Putamen (tissue), 1 donor: ENCODE measurements around the gene PHGDH.
"Not testable (repeated sequence)": the region's sequence is repeated elsewhere in the genome, so short reads cannot be mapped to it uniquely, and the experiment has no call there.

Source experiments
- DNase-seq: peaks from one replicate; pipeline ENCODE4 v3.0.0-alpha.2; 2016; ENCODE audit warnings: low spot score

PHGDH gene

DNA sequence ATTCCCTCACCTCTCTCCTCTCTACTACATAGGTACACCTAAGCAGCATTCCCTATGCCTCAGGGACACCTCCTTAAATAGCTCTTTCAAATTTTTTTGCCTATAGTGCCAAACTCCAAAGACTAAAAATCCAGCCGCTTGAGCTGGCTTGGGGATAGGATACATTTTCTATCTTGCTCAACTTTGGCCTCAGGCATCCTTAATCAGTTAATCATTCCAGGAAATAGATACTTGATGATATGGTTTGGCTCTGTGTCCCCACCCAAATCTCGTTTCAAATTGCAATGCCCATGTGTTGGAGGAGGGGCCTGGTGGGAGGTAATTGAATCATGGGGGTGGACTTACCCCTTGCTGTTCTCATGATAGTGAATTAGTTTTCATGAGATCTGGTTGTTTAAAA, 11.4 kb upstream of the PHGDH start:
- DNase-seq: no peak

DNA sequence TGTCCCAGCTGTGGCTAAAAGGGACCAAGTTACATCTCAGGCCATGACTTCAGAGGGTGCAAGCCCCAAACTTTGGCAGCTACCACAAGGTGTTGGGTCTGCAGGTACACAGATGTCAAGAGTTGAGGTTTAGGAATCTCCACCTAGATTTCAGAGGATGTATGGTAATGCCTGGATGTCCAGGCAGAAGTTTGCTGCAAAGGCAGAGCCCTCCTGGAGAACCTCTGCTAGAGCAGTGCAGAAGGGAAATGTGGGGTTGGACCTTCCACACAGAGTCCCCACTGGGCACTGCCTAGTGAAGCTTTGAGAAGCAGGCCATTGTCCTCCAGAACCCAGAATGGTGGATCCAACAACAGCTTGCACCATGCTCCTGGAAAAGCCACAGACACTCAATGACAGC, 10.1 kb upstream of the PHGDH start:
- no peak for DNase-seq

DNA sequence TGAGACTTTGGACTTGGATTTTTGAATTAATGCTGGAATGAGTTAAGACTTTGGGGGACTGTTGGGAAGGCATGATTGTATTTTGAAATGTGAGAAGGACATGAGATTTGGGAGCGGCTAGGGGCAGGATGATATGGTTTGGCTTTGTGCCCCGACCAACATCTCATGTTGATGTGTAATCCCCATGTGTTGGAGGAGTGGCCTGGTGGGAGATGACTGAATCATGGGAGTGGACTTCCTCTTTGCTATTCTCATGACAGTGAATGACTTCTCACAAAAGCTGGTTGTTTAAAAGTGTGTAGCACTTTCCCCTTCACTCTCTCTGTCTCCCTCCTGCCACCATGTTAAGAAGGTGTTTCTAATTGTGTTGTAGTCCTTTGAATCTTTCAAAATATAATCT, 9.3 kb upstream of the PHGDH start:
- no peak for DNase-seq

DNA sequence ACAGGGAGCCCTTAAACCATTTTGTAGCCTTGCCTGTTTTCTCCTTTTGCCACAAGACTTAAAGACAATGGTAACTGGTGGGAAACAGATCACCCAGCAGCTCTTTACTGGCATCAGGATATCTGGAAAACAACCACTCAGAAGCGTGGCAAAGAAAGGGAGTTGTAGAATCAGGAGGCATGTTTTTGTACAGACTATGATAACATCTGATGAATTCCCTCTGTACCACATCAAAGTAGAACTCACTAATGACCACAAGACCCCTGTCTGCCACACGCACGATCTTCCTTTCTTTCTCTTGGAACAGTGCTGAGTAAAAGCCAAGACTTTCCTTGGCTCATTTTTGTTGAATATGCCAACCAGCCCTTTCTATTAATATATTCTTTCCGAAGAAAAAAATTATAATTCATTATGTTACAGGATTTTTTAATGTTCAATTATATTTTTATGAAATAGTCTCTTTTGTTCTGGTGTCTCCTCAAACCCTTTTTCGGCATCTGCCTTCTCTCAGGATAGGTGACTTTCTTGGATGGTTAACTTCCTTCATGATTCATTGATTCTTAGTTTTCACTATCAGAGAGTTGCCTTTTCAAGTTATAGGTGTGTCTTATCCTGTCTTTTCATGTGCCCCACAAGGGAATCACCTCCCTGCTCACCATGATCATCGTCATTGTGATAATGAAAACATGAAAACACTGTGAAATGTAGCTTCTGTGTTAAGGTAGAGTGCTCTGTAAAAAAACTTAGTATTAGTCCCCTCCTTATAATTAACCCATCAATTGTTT, 7.9 kb upstream of the PHGDH start:
- DNase-seq: no peak

DNA sequence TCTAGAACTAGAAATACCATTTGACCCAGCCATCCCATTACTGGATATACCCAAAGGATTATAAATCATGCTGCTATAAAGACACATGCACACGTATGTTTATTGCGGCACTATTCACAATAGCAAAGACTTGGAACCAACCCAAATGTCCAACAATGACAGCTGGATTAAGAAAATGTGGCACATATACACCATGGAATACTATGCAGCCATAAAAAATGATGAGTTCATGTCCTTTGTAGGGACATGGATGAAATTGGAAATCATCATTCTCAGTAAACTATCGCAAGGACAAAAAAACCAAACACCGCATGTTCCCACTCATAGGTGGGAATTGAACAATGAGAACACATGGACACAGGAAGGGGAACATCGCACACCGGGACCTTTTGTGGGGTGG, 5.1 kb upstream of the PHGDH start:
- DNase-seq: not testable (repeated sequence)

DNA sequence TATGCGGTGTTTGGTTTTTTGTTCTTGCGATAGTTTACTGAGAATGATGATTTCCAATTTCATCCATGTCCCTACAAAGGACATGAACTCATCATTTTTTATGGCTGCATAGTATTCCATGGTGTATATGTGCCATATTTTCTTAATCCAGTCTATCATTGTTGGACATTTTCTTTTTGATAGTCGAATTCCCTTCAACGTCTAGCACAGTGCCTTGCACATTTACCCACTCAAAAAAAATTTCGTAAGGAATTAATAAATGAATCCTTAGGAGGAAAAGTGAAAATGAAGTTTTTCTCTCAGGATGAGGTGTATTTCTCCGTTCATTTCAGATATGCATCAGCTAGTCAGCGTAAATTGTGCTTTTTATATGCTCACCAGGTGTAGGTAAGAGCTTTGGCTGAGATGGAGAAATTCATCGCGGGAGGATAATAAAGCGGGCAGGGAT, 354 bp upstream of the PHGDH start:
- DNase-seq: not testable (repeated sequence)

DNA sequence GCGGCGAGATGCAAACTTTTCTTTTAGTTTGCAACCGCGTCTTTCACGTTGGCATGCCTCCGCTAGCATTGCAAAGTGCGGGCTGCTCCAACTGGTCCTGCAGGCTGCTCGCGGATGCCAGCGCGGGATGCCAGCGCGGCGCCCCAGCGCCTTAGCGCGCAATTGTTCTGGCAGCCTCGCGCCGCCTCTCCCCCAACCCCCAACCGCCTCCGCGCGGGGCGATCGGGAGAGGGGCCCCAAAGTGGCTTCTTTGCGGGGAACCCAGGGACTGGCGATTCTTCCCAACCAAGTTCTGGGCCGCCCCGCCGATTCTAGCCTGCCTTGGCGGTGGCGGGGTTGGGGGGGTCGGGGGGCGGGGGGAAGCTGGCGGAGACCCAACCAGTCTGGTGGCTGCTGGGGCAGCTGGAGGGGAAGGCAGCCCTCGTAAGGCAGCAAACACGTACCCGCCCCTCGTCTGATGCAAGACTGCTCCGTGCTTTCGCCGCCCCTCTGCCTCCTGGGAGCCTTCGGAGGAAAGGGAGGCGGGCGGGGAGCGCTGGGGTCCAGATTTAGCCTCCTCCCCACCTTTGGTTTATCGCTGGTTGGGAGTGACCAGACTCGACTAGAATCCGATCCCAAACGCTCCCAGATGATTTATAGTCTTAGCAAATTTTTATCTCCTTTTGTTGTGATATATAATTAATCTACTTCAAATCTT, 756 bp downstream of the PHGDH start:
- DNase-seq: peak; percentile 64

DNA sequence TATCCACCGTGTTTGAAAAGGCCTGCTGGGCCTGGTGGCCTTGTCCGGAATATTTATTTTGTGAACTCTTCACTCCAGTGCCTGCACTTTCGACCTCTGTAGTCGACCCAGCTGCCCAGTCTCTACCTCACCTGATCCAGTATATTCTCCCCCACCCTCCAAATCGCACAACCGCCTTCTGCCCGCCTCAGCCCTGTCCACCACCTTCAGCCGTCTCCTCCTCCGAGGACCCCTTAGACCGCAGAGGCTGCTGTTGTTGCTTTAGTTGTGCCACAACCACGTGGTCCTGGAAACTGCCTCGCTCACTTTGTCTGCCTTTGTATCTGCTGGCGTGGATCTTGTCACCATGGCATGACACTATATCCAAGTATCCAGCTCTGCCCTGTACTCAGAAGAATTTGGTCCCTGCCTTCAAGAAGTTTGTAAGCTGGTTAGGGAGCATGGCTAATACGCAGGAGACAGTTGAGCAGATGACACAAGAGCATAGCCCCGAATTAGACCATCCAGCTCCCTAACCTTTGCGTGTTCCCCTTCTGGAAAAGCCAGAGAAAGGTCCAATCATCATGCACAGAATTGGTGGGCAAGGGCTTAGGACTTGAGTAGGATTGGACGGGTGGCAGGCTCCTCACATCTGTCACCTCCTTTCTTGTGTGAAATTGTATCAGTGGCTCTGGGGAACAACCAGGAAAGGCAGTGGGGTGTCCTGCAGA, 1.5 kb downstream of the PHGDH start:
- DNase-seq: peak; percentile 53

DNA sequence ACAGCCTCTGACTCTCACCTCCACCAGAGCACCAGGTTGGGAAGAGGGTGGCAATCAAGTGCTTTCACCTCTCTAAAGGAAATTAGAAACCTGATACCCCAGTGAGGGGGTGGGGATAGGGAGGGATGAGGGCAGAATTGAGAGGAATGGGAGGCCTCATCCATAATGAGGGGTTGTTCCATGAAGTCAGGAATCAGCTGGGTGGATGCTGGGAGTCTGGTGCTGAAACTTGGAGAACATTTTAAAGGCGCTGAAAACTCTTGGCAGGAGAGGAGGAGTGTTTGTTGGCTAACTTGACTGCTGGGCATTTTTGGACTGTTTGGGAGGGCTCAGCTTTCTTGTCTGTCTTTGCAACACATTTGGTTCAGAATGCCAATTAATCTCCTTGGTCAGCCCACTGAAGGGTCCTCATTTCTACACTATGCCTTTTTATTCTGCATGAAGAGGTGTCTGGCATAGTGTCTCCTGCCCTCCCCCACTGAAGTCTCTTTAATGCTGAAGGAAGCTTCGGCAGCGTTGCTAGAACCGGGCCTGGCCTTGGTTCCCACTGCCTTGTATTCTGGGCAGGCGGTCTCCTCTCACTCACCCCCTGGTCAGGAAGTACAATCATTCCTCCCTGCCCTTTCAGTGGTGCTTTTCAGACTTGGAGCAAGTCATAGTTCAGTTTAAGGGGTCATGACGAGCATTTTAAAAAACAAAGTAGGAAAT, 2.2 kb downstream of the PHGDH start:
- peak; percentile 68 for DNase-seq

DNA sequence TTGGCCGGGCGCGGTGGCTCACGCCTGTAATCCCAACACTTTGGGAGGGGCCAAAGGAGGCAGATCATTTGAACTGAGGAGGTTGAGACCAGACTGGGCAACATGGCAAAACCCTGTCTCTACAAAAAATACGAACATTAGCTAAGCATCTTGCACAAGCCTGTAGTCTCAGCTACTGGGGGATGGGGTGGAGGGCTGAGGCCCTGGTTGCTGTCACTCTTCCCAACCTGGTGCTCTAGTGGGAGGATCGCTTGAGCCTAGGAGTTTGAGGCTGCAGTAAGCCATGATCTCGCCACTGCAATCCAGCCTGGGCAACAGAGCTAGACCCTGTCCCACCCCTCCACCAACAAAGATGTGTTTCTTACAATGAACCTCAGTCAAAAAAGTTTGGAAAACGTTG, 2.8 kb downstream of the PHGDH start:
- no peak for DNase-seq

DNA sequence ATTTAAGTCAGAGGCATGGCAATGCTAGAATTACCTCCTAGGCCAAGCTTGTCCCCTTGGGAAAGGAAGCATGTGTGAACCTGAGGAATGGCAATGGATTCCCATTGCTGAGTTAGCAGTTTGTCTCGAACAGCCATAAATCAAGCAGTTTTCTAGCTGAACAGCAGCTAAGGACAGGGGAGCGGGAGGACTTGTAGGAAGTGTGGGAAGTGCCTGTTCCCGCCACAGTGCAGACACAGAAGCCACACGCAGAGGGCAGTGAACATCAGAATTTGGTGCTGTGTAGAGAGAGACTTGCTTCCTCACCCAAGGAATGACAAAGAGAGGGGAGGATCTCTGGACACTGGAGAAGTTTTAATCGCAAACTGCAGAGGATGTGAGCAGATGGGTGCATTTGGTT, 3.8 kb downstream of the PHGDH start:
- no peak for DNase-seq

DNA sequence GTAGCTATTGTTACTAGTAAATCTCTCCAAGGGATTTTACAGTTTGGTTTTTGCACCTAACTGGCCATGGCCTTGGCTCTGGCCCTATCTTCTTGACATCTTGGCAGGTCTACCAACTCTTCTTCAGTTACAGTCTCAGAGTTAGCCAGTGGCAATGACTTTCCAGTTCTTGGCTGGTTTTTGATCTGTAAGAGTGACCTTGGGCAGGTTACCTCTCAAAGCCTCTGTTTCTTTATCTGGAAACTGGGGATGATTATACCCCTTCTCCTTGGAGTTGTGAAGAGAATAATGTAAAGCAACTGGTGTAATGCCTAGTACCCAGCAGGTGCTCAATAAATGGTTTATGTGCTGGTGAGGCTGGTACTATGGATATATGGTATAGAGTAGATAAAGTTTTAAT, 6.7 kb downstream of the PHGDH start:
- no peak for DNase-seq

DNA sequence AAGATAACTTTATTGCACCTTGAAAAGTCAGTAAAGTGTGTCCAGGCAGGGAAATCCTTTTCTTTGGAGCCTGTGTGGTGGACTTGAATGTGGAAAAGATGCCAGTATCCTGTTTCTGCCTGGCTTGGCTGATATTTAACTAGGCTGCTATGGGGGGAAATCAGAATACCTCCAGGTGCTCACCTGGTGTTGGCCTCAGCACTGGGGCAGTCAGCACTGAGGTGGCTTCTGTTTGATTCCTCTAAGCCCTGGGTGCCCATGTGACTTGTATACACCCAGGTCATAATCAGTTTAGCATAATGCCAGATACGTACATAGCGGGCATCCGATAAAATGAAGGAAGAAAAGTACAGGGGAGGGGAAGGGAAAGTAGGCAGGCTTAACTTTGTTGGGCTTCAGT, 7.2 kb downstream of the PHGDH start:
- DNase-seq: no peak

DNA sequence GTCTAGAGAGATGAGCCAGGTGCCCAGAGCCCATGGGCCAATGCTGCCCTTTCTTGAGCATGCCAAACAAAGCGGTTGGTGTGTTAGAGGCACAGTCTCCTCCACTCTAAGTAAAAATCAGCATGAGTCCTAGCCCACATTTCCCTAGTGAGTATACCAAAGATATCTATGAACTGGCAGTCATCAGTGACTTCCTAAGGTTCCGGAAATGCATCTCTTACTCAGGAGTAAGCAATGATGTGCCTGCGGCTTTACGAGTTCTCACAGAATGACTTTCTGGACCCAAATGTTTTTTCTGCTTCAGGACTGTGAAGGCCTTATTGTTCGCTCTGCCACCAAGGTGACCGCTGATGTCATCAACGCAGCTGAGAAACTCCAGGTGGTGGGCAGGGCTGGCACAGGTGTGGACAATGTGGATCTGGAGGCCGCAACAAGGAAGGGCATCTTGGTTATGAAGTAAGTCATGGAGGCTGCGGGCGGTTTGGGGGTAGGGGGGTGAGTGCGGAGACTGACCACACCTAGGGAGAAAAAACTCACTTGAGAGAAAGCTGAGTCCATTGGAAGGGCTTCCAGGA, 9.2 kb downstream of the PHGDH start:
- no peak for DNase-seq

DNA sequence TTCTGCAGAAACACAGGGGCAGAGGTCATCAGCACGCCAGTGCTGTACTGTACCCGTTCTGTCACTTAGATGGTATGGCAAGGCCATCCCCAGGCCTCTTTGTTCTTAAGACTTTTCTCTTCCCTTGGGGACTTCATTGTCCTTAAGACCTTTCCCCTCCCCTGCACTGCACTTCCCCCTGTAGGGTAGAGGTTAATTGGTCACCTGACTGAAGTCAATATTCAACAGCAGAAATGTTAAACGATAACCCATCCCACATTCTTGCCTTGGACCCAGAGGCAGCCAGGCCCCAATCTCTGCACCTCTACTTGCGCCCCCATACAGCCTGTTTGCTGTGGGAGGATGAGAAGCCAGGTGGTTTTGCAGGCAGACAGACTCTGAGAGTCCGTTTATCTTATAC, 10.2 kb downstream of the PHGDH start:
- DNase-seq: no peak

DNA sequence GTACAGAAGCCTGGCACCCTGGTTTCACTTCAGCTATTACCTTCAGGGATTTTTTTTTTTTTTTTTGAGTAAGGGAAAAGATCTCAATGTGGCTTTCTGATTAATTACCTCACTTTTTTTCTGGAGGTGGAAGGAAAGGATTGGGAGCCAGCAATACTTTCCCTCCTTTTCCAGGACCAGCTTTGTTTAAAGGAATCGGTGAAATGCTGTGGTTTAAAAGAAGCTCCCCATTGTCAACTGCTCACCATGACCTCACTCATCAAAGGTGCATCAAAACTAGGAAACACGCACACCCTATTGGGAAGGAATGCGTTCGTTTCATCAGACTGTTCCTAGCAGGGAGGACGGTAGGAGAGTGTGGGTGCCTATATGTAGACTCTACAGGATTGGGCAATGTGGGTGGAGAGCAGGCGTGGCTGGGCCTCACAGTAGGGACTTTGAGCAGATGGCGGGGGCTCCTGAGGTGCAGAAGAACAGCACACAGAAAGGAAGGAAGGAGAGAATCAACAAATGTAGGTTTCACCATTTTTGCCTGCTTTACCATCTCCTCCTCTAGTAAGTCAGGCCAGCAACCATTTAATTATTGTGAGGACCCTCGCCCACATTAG, 13.0 kb downstream of the PHGDH start:
- DNase-seq: no peak

DNA sequence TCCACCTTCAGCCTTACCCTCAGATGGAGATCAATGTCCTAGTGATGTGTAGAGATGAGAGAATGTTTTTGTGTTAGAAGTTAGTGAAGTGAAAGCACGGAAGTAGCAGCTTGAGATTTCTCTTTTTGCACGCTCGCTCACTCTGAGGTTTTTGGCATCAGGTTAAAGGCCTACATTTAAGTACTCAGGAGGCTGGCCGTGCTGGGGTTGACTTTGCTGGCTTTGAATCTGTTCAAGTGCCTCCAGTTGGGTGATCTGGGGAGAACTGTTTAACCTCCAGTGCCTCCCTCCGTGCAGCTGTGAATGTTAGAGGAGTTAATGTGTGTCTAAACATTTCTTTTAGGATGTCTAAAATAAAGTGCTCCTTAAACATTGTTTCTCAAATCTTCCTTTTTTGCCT, 13.9 kb downstream of the PHGDH start:
- no peak for DNase-seq

DNA sequence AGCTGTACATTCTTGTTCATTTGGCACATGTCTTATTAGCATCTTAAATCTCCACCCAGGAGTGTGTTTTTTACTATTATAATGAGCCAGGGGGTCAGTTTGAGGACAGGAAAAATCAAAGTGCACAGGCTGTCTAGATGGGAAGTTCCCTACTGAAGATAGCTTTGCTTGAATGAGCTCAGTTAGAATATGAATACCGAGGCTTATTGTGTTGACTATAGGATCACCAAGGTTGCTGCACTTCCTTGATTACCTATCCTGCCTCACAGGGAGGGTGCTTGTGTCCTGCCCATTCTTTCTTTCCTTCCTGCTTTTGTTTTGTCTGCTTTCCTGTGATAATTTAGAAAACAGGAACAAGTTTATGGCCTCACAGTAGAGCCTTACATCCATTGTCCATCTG, 16.3 kb downstream of the PHGDH start:
- DNase-seq: no peak

DNA sequence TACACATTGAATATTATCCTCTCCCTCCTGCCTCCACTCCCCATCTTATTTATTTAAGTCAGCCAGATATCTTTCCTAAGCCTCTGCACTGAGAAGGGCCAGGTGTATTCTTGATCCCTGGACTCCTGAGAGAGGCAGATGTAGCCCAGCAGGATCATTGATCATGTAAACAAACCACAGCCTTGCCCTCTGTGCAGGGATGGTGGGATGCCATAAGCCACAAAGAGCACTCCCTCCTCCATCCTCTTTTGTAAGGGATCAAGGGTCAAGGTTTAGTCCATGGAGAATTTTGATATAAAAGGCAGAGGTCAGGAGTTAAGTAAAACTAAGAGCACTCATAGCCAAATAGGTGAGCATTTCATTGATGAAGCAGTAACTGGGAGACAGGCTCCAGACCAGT, 17.3 kb downstream of the PHGDH start:
- no peak for DNase-seq

DNA sequence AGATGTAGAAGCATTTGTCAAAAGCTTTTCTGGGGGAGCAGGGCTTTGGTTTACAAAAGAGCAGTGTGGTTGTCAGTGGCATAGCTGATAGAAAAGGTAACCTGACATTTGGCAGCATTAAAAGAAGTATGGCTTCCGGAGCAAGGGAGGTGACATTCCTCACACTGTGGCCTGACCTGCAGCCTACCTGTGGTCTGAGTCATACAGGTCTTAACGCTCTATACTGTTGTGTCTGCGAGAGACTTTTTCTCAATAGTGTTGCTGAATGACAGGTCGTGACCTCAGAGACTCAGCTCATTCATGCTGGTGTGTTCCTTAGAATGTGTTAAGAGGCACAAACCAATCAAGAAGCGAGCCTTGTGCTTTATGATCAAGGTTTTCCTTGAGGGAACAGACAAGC, 19.3 kb downstream of the PHGDH start:
- no peak for DNase-seq

DNA sequence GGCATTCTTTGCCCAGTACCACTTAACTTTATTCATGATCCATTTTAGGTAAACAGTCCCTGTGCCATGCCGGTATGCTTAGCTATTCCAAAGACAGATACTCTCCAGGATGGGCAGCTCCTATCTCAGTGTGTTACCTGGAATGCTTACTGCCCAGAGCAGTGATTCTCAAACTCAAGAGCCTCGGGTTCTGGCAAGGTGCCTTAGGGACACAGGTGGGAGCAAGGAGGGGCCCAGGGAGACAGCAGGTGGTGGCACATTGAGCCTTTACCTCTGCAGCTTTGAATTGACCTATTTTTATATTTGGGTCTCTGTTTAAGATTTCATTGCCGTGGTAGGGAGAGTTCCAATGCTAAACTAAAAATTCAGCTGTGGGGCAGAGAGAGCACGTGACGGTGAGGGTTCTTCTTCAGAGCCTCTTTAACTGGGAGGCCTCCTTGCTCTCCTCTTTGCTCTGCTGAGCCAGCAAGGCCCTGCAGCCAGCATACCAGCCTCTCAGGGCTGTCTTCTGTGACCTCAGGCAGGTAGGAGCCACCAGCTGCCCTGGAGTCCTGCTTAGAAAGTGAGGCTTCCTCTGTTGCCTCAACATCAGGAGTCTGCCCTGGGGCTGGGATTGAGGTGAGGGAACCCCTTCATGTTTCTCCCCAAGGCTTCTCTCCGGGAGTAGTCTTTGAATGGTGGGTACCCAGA, 20.2 kb downstream of the PHGDH start:
- no peak for DNase-seq
